H9 (cell line): ENCODE data around the gene TATDN2. TPM values are rescaled to one million over a fixed set of nuclear protein-coding genes. Genes with fewer than 3 reads are reported as not detected.

Source experiments
- DNase-seq: peaks from one replicate; pipeline ENCODE4 v3.0.0-alpha.2; 2017
- H2AFZ ChIP-seq: one replicate; pipeline ENCODE4 v1.6.1; 2013; ENCODE audit warnings: mild to moderate bottlenecking, low read length, control low read depth, moderate library complexity
- H2AK5ac ChIP-seq: 2 replicates; pipeline ENCODE4 v1.6.1; 2013; ENCODE audit warnings: low read length, control low read depth, mixed read lengths; ENCODE audit not compliant: insufficient read length
- H2BK120ac ChIP-seq: one replicate; pipeline ENCODE4 v1.6.1; 2013; ENCODE audit warnings: low read depth, mild to moderate bottlenecking, low read length, control low read depth, inconsistent platforms; ENCODE audit not compliant: poor library complexity, severe bottlenecking
- H2BK12ac ChIP-seq: 2 replicates; pipeline ENCODE4 v1.6.1; 2013; ENCODE audit warnings: low read length, control low read depth, mixed read lengths, low read depth; ENCODE audit not compliant: insufficient read length
- H2BK15ac ChIP-seq: 2 replicates; pipeline ENCODE4 v1.6.1; 2013; ENCODE audit warnings: low read depth, low read length, control low read depth
- H2BK20ac ChIP-seq: one replicate; pipeline ENCODE4 v1.6.1; 2013; ENCODE audit warnings: low read depth, mild to moderate bottlenecking, low read length, control low read depth, inconsistent platforms; ENCODE audit not compliant: poor library complexity, severe bottlenecking
- H2BK5ac ChIP-seq: 2 replicates; pipeline ENCODE4 v1.6.1; 2013; ENCODE audit warnings: low read length, control low read depth, mixed read lengths; ENCODE audit not compliant: insufficient read length
- H3K14ac ChIP-seq: 2 replicates; pipeline ENCODE4 v1.6.1; 2013; ENCODE audit warnings: low read length, control low read depth; ENCODE audit not compliant: insufficient read depth
- H3K18ac ChIP-seq: 2 replicates; pipeline ENCODE4 v1.6.1; 2013; ENCODE audit warnings: low read depth, mild to moderate bottlenecking, mixed read lengths, low read length, control low read depth; ENCODE audit not compliant: insufficient read length
- H3K23ac ChIP-seq: 2 replicates; pipeline ENCODE4 v1.6.1; 2013; ENCODE audit warnings: low read length, control low read depth, mixed read lengths, low read depth; ENCODE audit not compliant: insufficient read length
- H3K23me2 ChIP-seq: 2 replicates; pipeline ENCODE4 v1.6.1; 2013; ENCODE audit warnings: low read depth, mild to moderate bottlenecking, mixed read lengths, low read length, control low read depth; ENCODE audit not compliant: insufficient read length, poor library complexity, severe bottlenecking
- H3K27ac ChIP-seq: 2 replicates; pipeline ENCODE4 v1.5.1; 2013; ENCODE audit warnings: low read length, control low read depth, mixed read lengths, low read depth; ENCODE audit not compliant: insufficient read length
- H3K27me3 ChIP-seq: 2 replicates; pipeline ENCODE4 v1.6.1; 2013; ENCODE audit warnings: low read length, control low read depth, inconsistent platforms; ENCODE audit not compliant: insufficient read depth
- H3K4ac ChIP-seq: 2 replicates; pipeline ENCODE4 v1.6.1; 2013; ENCODE audit warnings: low read depth, mild to moderate bottlenecking, control low read depth, inconsistent platforms, low read length, moderate library complexity
- H3K4me1 ChIP-seq: 2 replicates; pipeline ENCODE4 v1.6.1; 2013; ENCODE audit warnings: low read length, control low read depth, inconsistent platforms; ENCODE audit not compliant: insufficient read depth
- H3K4me2 ChIP-seq: 2 replicates; pipeline ENCODE4 v1.6.1; 2013; ENCODE audit warnings: low read length, control low read depth, mixed read lengths; ENCODE audit not compliant: insufficient read length, insufficient read depth
- H3K56ac ChIP-seq: 2 replicates; pipeline ENCODE4 v1.6.1; 2013; ENCODE audit warnings: low read depth, mild to moderate bottlenecking, mixed read lengths, low read length, control low read depth; ENCODE audit not compliant: insufficient read length
- H3K79me1 ChIP-seq: 2 replicates; pipeline ENCODE4 v1.6.1; 2013; ENCODE audit warnings: low read depth, mild to moderate bottlenecking, moderate library complexity, low read length, control low read depth, inconsistent platforms; ENCODE audit not compliant: insufficient read depth, poor library complexity, severe bottlenecking
- H3K79me2 ChIP-seq: 2 replicates; pipeline ENCODE4 v1.6.1; 2013; ENCODE audit warnings: low read length, control low read depth, inconsistent platforms; ENCODE audit not compliant: insufficient read depth
- H3K9ac ChIP-seq: 2 replicates; pipeline ENCODE4 v1.6.1; 2013; ENCODE audit warnings: low read length, control low read depth, mixed read lengths; ENCODE audit not compliant: insufficient read length; ENCODE audit errors: extremely low read depth
- H3K9me3 ChIP-seq: one replicate; pipeline ENCODE4 v1.6.1; 2013; ENCODE audit warnings: low read depth, low read length, inconsistent platforms; ENCODE audit not compliant: control insufficient read depth
- H3T11ph ChIP-seq: one replicate; pipeline ENCODE4 v1.6.1; 2013; ENCODE audit warnings: mild to moderate bottlenecking, low read length, control low read depth, inconsistent platforms
- H4K20me1 ChIP-seq: one replicate; pipeline ENCODE4 v1.6.1; 2013; ENCODE audit not compliant: control insufficient read depth, insufficient read length, insufficient read depth
- H4K5ac ChIP-seq: 2 replicates; pipeline ENCODE4 v1.6.1; 2013; ENCODE audit warnings: low read depth, mild to moderate bottlenecking, mixed read lengths, low read length, control low read depth; ENCODE audit not compliant: insufficient read length
- H4K8ac ChIP-seq: replicated peaks from 2 replicates; pipeline ENCODE4 v1.6.1; 2013; ENCODE audit warnings: low read length, control low read depth, mixed read lengths, low read depth; ENCODE audit not compliant: insufficient read length
- H4K91ac ChIP-seq: 2 replicates; pipeline ENCODE4 v1.6.1; 2013; ENCODE audit warnings: low read depth, mild to moderate bottlenecking, moderate library complexity, mixed read lengths, low read length, control low read depth; ENCODE audit not compliant: insufficient read length
- H3K27ac Mint-ChIP-seq, 3 experiments: 2 replicates in 2 of 3; 3 replicates in 1 of 3; pipeline ENCODE4 v1.8.0; 2020 to 2021; ENCODE audit warnings: mixed read lengths in 3 of 3, mild to moderate bottlenecking in 1 of 3, moderate library complexity in 1 of 3
- H3K27me3 Mint-ChIP-seq: 2 replicates; pipeline ENCODE4 v1.8.0; 2021; ENCODE audit warnings: low read depth, mild to moderate bottlenecking, moderate library complexity, mixed read lengths
- H3K36me3 Mint-ChIP-seq, 3 experiments: 2 replicates in 2 of 3; 3 replicates in 1 of 3; pipeline ENCODE4 v1.8.0; 2020 to 2021; ENCODE audit warnings: low read depth in 3 of 3, mixed read lengths in 3 of 3; ENCODE audit not compliant: insufficient read depth in 1 of 3
- H3K4me1 Mint-ChIP-seq, 2 experiments: 2 replicates each; pipeline ENCODE4 v1.8.0; 2020; ENCODE audit warnings: mixed read lengths in 2 of 2
- H3K4me3 Mint-ChIP-seq, 2 experiments: 2 replicates in 1 of 2; 3 replicates in 1 of 2; pipeline ENCODE4 v1.8.0; 2020 to 2021; ENCODE audit warnings: mild to moderate bottlenecking in 2 of 2, mixed read lengths in 2 of 2, moderate library complexity in 1 of 2
- H3K9me3 Mint-ChIP-seq, 2 experiments: 2 replicates in 1 of 2; 3 replicates in 1 of 2; pipeline ENCODE4 v1.8.0; 2020; ENCODE audit warnings: mild to moderate bottlenecking in 2 of 2, mixed read lengths in 2 of 2, moderate library complexity in 1 of 2
- CTCF ChIP-seq: fragments of 200-600 bp; sonication (generic); conservative IDR thresholded peaks from 3 replicates; pipeline ENCODE4 v1.8.0; 2021; ENCODE audit warnings: antibody characterized with exemption, mild to moderate bottlenecking
- WGBS: extraction: QIAGEN DNeasy Blood & Tissue Kit; methylation state at CpG from one replicate; pipeline ENCODE4 v1.1.7; 2013; ENCODE audit warnings: missing lambda C conversion rate, low lambda C conversion rate, mixed read lengths; ENCODE audit not compliant: insufficient read length; ENCODE audit errors: extremely low coverage; 5-methylcytosine and 5-hydroxymethylcytosine counted together
- total RNA-seq: library from RNA; stranded (reverse); gene quantifications from 2 replicates; pipeline ENCODE4 v1.2.1, GENCODE V29; 2021

Gene TATDN2
- total RNA-seq, 1 experiment from 2014 or later, result 34.4 TPM

GRCh38 chr3:10279384-10280176, 31.3 kb downstream of the TATDN2 start:
- Histone ChIP-seq H3K9ac (no peak overlapping the region), H3K23me2 (no peaks in the 10 kb centered on the region), H3K9me3 (no peaks in the 10 kb centered on the region), H3K18ac (no peak overlapping the region), H2AFZ (no peak overlapping the region), H4K5ac (no peak overlapping the region), H2BK120ac (no peak overlapping the region), H3T11ph (no peak overlapping the region), H3K79me2 (peaks cover 2% of the 10 kb centered on the region; the same call in 1 of the 2 replicates), H3K23ac (no peak overlapping the region), H4K8ac (no peak overlapping the region), H2AK5ac (no peak overlapping the region), H2BK5ac (no peak overlapping the region), H3K4me2 (no peak overlapping the region), H4K20me1 (no peaks in the 10 kb centered on the region), H3K27ac (no peak overlapping the region), H3K4me1 (no peaks in the 10 kb centered on the region), H3K14ac (no peak overlapping the region), H3K4ac (no peak overlapping the region), H3K79me1 (peaks cover 4% of the 10 kb centered on the region), H3K27me3 (no peaks in the 10 kb centered on the region), H2BK12ac (no peak overlapping the region), H2BK15ac (no peak overlapping the region), H2BK20ac (no peak overlapping the region), H4K91ac (no peak overlapping the region), H3K56ac (no peak overlapping the region)
- DNase-seq, result no peak
- no peak for TF ChIP-seq CTCF
- Mint-ChIP-seq H3K4me1 (no peaks in the 10 kb centered on the region), H3K9me3 (no peaks in the 10 kb centered on the region), H3K4me3 (no peak overlapping the region), H3K36me3 (peaks cover 12 to 56% (median 42%) of the 10 kb centered on the region in 3 experiments; a peak in 6 of 7 replicates), H3K27ac (no peak overlapping the region), H3K27me3 (no peaks in the 10 kb centered on the region)
- WGBS, result no CpG with 5 or more reads among the region's 13 CpGs
